Hypothalamus (tissue), 51 donors: ENCODE data around the gene UBAP2L.
"Not testable (repeated sequence)": the region's sequence is repeated elsewhere in the genome, so short reads cannot be mapped to it uniquely, and the experiment has no call there.

Source experiments
- DNase-seq, 51 donors: peaks; one replicate each; lab custom pipeline; 2025; lab: John Stamatoyannopoulos, UW

UBAP2L gene

GRCh38 chr1:154239491-154239890 is 18.7 kb downstream of the UBAP2L start:
- no peak for DNase-seq

- no peak for DNase-seq
Measured at GRCh38 chr1:154240294-154240833, 19.6 kb downstream of the UBAP2L start.

- DNase-seq: no peak
Measured at GRCh38 chr1:154241703-154242351, 21.1 kb downstream of the UBAP2L start.

- DNase-seq: no peak
Measured at GRCh38 chr1:154253671-154254070, 32.9 kb downstream of the UBAP2L start.

GRCh38 chr1:154256686-154257085 is 35.9 kb downstream of the UBAP2L start:
- no peak for DNase-seq

- no peak for DNase-seq
Measured at GRCh38 chr1:154258784-154259183, 38.0 kb downstream of the UBAP2L start.

- DNase-seq: no peak
Measured at GRCh38 chr1:154260127-154260526, 39.4 kb downstream of the UBAP2L start.

GRCh38 chr1:154263465-154264332 is 42.9 kb downstream of the UBAP2L start:
- no peak for DNase-seq

- no peak for DNase-seq
Measured at GRCh38 chr1:154264454-154264853, 43.7 kb downstream of the UBAP2L start.

- no peak for DNase-seq
Measured at GRCh38 chr1:154265586-154265985, 44.8 kb downstream of the UBAP2L start.

- no peak for DNase-seq
Measured at GRCh38 chr1:154270833-154271232, 50.1 kb downstream of the UBAP2L start.

GRCh38 chr1:154272217-154272998 is 51.7 kb downstream of the UBAP2L start, which contains the start of gene HAX1:
TSS of gene HAX1 (plus strand) at chr1:154272629. CDS start at chr1:154272724, 95 bp downstream.
- peak; percentile 64 to 97 (median 88) for DNase-seq

- DNase-seq: peak in 1 of 51 donors; percentile 32
Measured at GRCh38 chr1:154272999-154273563, 52.3 kb downstream of the UBAP2L start.

- DNase-seq: no peak
Measured at GRCh38 chr1:154276797-154277196, 56.0 kb downstream of the UBAP2L start.

GRCh38 chr1:154287591-154287990 is 66.8 kb downstream of the UBAP2L start:
- not testable (repeated sequence) for DNase-seq

- DNase-seq: no peak
Measured at GRCh38 chr1:154288661-154289060, 67.9 kb downstream of the UBAP2L start.

GRCh38 chr1:154290921-154291320 is 70.2 kb downstream of the UBAP2L start:
- peak in 1 of 51 donors; percentile 21 for DNase-seq

GRCh38 chr1:154295408-154296235 is 74.9 kb downstream of the UBAP2L start:
- no peak for DNase-seq

- DNase-seq: no peak
Measured at GRCh38 chr1:154301582-154301981, 80.8 kb downstream of the UBAP2L start.
